Lower leg skin (tissue), 3 donors: Measurements from ENCODE around the gene NKIRAS1.

Source experiments
- POLR2A ChIP-seq, 2 donors: fragments of 450-650 bp; IDR thresholded peaks; one replicate each; pipeline ENCODE4 v1.6.1; 2016 to 2017; ENCODE audit warnings: antibody characterized with exemption in 2 of 2, mild to moderate bottlenecking in 1 of 2, moderate library complexity in 1 of 2
- TF ChIP-seq, protein P1 (sequence below), 3 donors: fragments of 450-650 bp; IDR thresholded peaks; one replicate each; pipeline ENCODE4 v1.5.1; 2016; ENCODE audit warnings: antibody characterized with exemption in 3 of 3, mild to moderate bottlenecking in 3 of 3, moderate library complexity in 2 of 3

DNA sequence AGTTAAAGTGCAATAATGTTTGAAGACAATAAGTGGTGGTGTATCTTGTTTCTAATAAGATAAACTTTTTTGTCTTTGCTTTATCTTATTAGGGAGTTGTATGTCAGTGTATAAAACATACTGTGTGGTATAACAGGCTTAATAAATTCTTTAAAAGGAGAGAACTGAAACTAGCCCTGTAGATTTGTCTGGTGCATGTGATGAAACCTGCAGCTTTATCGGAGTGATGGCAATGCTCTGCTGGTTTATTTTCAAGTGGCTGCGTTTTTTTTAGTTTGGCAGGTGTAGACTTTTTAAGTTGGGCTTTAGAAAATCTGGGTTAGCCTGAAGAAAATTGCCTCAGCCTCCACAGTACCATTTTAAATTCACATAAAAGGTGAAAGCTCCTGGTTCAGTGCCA is 2.8 kb upstream of the NKIRAS1 start:
- TF ChIP-seq, protein P1, sequence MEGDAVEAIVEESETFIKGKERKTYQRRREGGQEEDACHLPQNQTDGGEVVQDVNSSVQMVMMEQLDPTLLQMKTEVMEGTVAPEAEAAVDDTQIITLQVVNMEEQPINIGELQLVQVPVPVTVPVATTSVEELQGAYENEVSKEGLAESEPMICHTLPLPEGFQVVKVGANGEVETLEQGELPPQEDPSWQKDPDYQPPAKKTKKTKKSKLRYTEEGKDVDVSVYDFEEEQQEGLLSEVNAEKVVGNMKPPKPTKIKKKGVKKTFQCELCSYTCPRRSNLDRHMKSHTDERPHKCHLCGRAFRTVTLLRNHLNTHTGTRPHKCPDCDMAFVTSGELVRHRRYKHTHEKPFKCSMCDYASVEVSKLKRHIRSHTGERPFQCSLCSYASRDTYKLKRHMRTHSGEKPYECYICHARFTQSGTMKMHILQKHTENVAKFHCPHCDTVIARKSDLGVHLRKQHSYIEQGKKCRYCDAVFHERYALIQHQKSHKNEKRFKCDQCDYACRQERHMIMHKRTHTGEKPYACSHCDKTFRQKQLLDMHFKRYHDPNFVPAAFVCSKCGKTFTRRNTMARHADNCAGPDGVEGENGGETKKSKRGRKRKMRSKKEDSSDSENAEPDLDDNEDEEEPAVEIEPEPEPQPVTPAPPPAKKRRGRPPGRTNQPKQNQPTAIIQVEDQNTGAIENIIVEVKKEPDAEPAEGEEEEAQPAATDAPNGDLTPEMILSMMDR (IDR thresholded peaks at IDR 0.05) = no peak
- TF ChIP-seq POLR2A (IDR thresholded peaks at IDR 0.05) = no peak
